Astrocyte (in vitro differentiated cells and primary cell): Measurements from ENCODE around the gene ZNF367.

Experiments
- CTCF ChIP-seq: IDR thresholded peaks from 2 replicates; pipeline ENCODE4 v1.5.1; 2011; ENCODE audit warnings: low read depth, mild to moderate bottlenecking, inconsistent platforms, low read length, moderate library complexity; ENCODE audit not compliant: insufficient read depth
- EZH2 ChIP-seq: IDR thresholded peaks from 2 replicates; pipeline ENCODE4 v1.6.1; 2012; ENCODE audit warnings: mild to moderate bottlenecking, low read length, inconsistent platforms; ENCODE audit not compliant: insufficient read depth

- TF ChIP-seq CTCF (no peak), EZH2 (no peak)
These were observed 29.2 kb upstream of the ZNF367 start for GRCh38 chr9:96447406-96447805.
